Measurements from ENCODE around the gene SPIRE2. TPM values are rescaled to one million over a fixed set of nuclear protein-coding genes. Genes with fewer than 3 reads are reported as not detected.
A peak's percentile ranks its signal among the peaks of the same experiment; 100 is the strongest.
"Not testable (repeated sequence)": the region's sequence is repeated elsewhere in the genome, so short reads cannot be mapped to it uniquely, and the experiment has no call there.

Gene SPIRE2
- total RNA-seq, 1 experiment from 2014 or later = 1.8 TPM

GRCh38 chr16:89806589-89807193 is 21.6 kb upstream of the SPIRE2 start:
- DNase-seq (ENCODE audit: low read depth) = not testable (repeated sequence)

GRCh38 chr16:89808475-89808874 is 19.8 kb upstream of the SPIRE2 start:
- DNase-seq (ENCODE audit: low read depth) = no peak

- DNase-seq (ENCODE audit: low read depth) = no peak
These were observed 17.0 kb upstream of the SPIRE2 start for GRCh38 chr16:89811321-89811720.

- DNase-seq (ENCODE audit: low read depth) = peak; percentile 24
These were observed 12.5 kb upstream of the SPIRE2 start for GRCh38 chr16:89815639-89816348.

GRCh38 chr16:89818851-89819403 is 9.3 kb upstream of the SPIRE2 start:
- DNase-seq (ENCODE audit: low read depth) = peak; percentile 78

GRCh38 chr16:89819448-89819847 is 8.8 kb upstream of the SPIRE2 start:
- not testable (repeated sequence) for DNase-seq (ENCODE audit: low read depth)

- no peak for DNase-seq (ENCODE audit: low read depth)
These were observed 6.7 kb upstream of the SPIRE2 start for GRCh38 chr16:89821438-89822187.

GRCh38 chr16:89822188-89823086 is 5.8 kb upstream of the SPIRE2 start:
- no peak for DNase-seq (ENCODE audit: low read depth)

- DNase-seq (ENCODE audit: low read depth) = no peak
These were observed 5.0 kb upstream of the SPIRE2 start for GRCh38 chr16:89823087-89823823.

- not testable (repeated sequence) for DNase-seq (ENCODE audit: low read depth)
These were observed 4.5 kb upstream of the SPIRE2 start for GRCh38 chr16:89823824-89824148.

GRCh38 chr16:89826531-89827382 is 1.5 kb upstream of the SPIRE2 start:
- DNase-seq (ENCODE audit: low read depth) = no peak

GRCh38 chr16:89827383-89828198 is 684 bp upstream of the SPIRE2 start:
- DNase-seq (ENCODE audit: low read depth) = peak; percentile 84

- DNase-seq (ENCODE audit: low read depth) = no peak
These were observed 775 bp downstream of the SPIRE2 start for GRCh38 chr16:89828870-89829629.

- DNase-seq (ENCODE audit: low read depth) = no peak
These were observed 1.6 kb downstream of the SPIRE2 start for GRCh38 chr16:89829630-89830437.

- no peak for DNase-seq (ENCODE audit: low read depth)
These were observed 3.6 kb downstream of the SPIRE2 start for GRCh38 chr16:89831810-89832328.

GRCh38 chr16:89833664-89834363 is 5.5 kb downstream of the SPIRE2 start:
- DNase-seq (ENCODE audit: low read depth) = not testable (repeated sequence)

All from RPMI7951 (cell line).